ENCODE measurements around the gene ZRANB3. TPM values are rescaled to one million over a fixed set of nuclear protein-coding genes. Genes with fewer than 3 reads are reported as not detected.

Gene ZRANB3
- total and polyA plus RNA-seq, 2 of the 13 experiments (the other 11 are each of a cell fraction or from before 2014, with no cell fraction given), result 5.8 to 25.2 TPM

GRCh38 chr2:135531231-135532197, 496 bp upstream of the ZRANB3 start, which contains the start of gene R3HDM1 (continued):
- TF ChIP-seq CEBPB (IDR thresholded peaks at IDR 0.05; ENCODE audit: borderline replicate concordance, low read depth, low read length) (no peak), ZNF616 (CRISPR knock-in tag; IDR thresholded peaks at IDR 0.05; ENCODE audit: low read depth) (no peak; the same call in 1 of the 2 replicates), ETS1 (CRISPR knock-in tag; IDR thresholded peaks at IDR 0.05) (0 out of 2 replicates have a peak, but pooled peaks have one; percentile 27), NFE2L1 (CRISPR knock-in tag; IDR thresholded peaks at IDR 0.05; ENCODE audit: borderline replicate concordance) (no peak), MAFF (IDR thresholded peaks at IDR 0.05; ENCODE audit: low read depth, low read length) (no peak), REST (IDR thresholded peaks at IDR 0.05; ENCODE audit: borderline replicate concordance in 1 of 2, low read depth in 1 of 2, low read length in 2 of 2) (0 out of 4 replicates have a peak, but pooled peaks of 1 of the 2 experiments have one; percentile 17), EHMT2 (IDR thresholded peaks at IDR 0.05; ENCODE audit: borderline replicate concordance, low read depth, low read length) (no peak), NR2F2 (IDR thresholded peaks at IDR 0.05; ENCODE audit: borderline replicate concordance, low read depth) (peak; percentile 63; the same call in 1 of the 2 replicates), ZHX1 (CRISPR knock-in tag; IDR thresholded peaks at IDR 0.05; ENCODE audit: low read depth) (0 out of 2 replicates have a peak, but pooled peaks have one; percentile 24), CERS6 (CRISPR knock-in tag; IDR thresholded peaks at IDR 0.05) (no peak), CSRNP2 (CRISPR knock-in tag; conservative IDR thresholded peaks at IDR 0.05; ENCODE audit: low read depth) (no peak), LBX2 (CRISPR knock-in tag; IDR thresholded peaks at IDR 0.05; ENCODE audit: borderline replicate concordance) (no peak; the same call in 1 of the 2 replicates), ZBTB43 (CRISPR knock-in tag; conservative IDR thresholded peaks at IDR 0.05) (peak; percentile 34; the same call in 1 of the 2 replicates)

Data from HepG2 (cell line).